CD4-positive, alpha-beta T cell treated with Interleukin-21 for 1 hour (primary cell): ENCODE measurements around the gene MMP25.
"Not testable (repeated sequence)": the region's sequence is repeated elsewhere in the genome, so short reads cannot be mapped to it uniquely, and the experiment has no call there.

Experiments
- DNase-seq: peaks from one replicate; pipeline ENCODE4 v3.0.0-alpha.2; 2020

Gene MMP25

DNA sequence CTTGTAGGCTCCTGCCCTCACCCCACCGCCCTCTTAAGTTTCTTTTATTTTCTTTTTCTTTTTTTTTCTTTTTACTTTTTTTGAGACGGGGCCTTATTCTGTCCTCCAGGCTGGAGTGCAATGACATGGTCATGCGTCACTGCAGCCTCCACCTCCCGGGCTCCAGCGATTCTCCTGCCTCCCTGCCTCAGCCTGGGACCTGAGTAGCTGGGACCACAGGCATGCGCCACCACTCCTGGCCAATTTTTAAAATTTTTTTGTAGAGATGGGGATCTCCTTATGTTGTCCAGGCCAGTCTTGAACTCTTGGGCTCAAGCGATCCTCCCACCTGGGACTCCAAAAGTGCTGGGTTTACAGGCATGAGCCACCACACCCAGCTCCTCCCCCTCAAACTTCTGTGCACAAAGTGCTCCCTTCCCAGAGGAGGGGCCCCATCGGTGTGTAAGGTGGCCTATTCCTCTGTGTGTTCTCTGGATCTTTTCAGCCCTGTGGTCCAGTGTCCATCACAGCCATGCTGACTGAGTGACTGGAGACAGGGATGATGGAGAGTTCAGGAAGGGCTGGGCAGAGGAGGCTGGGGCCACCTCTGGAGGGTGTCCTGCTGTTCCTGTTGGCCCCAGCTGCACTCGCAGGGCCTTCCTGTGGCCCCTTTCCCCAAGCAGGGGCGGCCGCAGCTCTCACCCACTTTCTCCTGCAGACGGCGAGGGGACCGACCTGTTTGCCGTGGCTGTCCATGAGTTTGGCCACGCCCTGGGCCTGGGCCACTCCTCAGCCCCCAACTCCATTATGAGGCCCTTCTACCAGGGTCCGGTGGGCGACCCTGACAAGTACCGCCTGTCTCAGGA, 10.2 kb downstream of the MMP25 start:
- DNase-seq: no peak

DNA sequence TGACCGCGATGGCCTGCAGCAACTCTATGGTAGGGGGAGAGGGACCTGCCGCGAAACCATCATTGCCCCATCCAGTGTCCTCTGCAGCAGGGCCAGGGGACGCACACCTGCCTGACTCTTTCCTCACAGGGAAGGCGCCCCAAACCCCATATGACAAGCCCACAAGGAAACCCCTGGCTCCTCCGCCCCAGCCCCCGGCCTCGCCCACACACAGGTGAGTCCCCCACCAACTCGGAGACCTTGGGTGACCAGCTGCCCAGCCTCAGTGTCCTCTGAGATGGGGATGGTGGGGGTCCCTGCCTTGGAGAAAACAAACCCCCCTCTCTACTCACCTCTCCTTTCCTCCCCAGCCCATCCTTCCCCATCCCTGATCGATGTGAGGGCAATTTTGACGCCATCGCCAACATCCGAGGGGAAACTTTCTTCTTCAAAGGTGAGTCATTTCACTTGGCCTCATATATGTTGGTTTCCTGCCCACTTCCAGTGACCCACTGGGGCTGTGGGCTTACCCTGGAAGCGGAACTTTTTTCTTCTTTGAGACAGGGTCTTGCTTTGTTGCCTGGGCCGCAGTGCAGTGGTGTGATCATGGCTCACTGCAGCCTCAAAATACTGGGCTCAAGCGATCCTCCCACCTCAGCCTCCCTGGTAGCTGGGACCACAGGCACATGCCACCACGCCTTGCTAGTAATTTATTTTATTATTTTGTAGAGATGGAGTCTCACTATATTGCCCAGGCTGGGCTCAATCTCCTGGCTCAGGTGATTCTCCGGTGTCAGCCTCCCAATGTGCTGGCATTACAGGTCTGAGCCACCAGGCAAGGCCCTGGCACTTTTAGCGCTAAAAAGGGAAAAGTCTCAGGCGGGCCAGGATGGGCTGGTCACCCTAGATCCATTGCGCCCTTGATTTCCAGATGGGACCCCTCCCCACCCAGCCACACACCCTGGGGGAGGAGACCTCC, 11.1 kb downstream of the MMP25 start:
- no peak for DNase-seq

DNA sequence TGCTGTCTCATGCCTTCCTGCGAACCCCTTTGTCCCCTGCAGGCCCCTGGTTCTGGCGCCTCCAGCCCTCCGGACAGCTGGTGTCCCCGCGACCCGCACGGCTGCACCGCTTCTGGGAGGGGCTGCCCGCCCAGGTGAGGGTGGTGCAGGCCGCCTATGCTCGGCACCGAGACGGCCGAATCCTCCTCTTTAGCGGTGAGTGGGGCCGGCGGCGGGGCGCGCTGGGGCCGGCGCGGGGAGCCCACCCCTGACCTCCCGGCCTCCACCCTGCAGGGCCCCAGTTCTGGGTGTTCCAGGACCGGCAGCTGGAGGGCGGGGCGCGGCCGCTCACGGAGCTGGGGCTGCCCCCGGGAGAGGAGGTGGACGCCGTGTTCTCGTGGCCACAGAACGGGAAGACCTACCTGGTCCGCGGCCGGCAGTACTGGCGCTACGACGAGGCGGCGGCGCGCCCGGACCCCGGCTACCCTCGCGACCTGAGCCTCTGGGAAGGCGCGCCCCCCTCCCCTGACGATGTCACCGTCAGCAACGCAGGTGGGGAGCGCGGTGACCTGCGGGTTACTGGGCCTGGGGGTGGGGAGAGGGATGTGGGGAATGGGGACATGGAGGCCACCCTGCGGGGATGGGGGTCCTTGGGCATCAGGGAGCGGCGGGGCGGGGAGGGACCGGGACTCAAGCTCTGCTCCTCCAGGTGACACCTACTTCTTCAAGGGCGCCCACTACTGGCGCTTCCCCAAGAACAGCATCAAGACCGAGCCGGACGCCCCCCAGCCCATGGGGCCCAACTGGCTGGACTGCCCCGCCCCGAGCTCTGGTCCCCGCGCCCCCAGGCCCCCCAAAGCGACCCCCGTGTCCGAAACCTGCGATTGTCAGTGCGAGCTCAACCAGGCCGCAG, 12.0 kb downstream of the MMP25 start:
- peak; percentile 56 for DNase-seq

DNA sequence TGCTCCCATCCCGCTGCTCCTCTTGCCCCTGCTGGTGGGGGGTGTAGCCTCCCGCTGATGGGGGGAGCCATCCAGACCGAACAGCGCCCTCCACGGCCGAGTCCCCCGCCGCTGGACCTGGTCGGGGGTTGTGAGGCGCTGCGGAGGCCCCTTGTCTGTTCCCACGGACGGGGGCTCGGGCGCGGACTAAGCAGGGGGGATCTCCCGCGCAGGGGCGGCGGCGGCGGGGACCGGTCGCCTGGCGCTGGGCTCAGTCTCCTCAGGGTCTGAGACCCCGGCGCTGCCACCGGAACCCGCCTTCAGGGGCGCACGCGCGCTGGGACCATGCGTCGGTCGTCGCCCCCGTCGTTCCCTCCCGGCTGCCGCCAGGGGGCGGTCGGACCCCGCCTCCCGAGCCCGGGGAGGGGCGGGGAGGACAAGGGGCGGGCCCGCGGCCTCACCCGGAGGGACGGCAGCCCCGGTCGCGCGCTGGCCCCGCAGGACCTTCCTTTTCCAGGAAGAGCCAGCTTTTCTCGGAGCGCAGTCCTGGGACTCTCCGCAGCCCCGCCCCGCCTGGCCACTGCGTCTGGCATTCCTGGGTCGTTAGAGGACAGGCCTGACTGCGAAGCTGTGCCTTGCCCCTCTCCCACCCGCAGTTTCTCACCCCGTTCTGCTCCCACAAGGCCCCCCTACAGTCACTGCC, 12.8 kb downstream of the MMP25 start:
- peak; percentile 89 for DNase-seq

DNA sequence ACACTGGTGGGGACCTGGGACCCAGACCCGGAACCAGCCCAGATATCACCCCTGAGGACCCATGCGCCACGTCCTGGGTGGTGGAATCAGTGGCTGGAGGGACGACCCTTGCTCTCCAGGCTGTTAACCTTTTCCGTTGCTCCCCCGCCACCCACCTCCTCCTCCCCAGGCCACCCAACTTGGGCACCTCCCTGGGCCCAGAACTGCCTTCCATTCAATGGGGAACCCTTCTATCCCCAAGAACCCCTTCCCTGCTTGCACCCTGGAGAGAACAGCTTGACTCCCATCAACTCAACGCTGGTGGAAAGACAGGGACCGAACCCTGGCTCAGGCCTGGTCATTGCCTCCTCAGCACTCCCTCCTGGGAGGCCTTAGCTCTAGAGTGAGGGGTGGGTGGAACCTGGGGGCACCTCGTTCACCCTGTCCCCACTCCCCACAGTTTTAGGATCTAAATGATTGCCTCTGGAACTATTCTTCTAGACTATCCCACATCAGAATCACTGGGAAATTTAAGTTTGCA, 13.4 kb downstream of the MMP25 start:
- DNase-seq: no peak

DNA sequence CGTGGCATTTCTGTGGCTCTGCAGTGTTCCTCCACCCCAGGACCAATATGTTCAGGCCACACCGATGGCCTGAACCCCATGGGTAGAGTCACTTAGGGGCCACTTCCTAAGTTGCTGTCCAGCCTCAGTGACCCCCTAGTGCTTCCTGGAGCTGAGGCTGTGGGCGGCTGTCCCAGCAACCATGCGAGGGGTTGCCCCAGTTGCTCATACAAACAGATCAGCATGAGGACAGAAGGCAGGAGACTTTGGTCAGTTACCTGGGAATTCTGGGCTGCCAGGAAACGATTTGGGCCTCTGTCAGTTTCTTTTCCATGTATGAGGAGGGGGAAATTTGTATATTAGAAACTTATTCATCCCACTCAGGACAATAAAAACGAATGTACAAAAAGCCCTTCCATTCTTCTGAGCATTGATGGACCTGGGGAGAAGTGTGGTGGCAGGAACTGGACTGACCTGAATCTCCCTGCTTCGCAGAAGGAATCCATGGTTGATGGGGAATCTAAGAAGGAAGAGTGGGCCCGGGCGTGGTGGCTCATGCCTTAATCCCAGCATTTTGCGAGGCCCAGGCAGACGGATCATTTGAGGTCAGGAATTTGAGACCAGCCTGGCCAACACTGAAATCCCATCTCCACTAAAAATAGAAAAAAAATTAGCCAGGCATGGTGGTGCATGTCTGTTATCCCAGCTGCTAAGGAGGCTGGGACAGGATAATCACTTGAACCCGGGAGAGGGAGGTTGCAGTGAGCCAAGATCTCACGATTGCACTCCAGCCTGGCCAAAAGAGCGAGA, 14.2 kb downstream of the MMP25 start:
- no peak for DNase-seq

DNA sequence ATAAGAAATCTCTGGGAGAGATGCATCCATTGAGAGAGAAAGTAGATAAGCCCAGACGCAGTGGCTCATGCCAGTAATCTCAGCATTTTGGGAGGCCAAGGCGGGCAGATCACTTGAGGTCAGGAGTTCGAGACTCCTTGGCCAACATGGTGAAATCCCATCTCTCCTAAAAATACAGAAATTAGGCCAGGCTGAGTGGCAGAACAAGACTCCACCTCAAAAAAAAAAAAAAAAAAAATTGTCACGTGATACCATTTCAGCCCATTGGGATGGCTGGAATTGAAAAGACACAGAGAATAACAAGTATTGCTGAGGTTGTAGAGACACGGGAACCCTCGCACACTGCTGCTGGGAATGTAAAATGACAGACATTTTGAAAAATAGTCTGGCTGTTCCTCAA, 16.2 kb downstream of the MMP25 start:
- DNase-seq: no peak

DNA sequence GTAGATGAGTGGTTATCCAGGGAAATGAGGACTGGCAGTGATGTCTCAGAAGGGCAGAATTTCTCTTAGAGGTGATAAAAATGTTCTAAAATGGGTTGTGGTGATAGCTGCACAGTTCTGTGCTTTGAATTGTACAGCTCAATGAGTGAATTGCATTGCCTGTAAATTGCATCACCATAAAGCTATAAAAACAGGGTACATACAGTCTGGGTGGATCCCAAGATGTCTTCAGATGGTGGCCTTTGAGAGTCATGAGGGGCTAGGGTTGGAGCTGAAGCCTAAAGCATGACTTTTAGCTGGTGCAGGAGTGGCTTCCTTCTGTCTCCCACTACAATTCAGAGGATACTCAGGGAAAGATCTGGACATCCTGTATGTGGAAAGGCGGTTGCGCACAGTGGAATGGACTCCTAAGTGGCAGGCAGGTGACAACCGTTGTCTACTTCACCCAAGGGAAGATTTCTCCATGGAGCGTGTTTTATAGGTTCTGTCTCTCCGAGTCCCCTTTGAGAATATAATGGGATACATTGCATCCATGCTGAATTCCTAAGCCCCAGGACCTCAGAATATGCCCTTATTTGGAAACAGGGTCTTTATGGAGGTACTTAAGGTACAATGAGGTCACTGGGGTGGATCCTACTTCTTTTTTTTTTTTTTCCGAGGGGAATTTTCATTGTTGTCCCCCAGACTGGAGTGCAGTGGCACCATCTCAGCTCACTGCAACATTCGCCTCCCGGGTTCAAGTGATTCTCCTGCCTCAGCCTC, 17.4 kb downstream of the MMP25 start:
- DNase-seq: no peak

DNA sequence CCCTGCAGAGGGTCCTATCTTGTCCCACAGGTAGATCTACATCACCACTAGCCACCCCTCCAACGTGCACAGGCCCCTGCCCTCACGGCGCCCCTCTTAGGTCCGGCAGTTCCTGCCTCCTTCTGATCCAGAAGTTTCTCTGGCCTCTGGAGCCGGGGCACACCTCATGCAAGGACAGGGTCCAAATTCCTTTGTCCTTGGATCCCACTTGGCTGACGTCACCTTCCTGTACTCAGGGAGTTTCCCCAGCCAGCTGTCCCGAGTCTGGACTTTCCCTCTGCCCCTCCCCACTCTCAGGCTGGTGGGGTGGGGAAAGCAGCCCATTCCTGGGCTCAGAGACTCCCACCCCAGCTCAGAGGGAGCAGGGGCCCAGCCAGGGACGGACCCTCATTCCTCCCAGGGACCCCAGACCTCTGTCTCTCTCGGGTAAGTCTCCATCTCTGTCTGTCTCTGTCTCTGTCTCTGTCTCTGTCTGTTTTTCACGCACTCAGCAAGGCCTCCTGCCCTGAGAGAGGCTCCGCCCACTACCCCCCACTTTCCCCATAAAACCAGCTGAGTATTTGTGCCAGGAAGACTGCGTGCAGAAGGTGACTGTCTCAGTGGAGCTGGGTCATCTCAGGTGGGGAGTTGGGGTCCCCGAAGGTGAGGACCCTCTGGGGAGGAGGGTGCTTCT, 18.8 kb downstream of the MMP25 start, which contains the start of gene IL32:
TSS of gene IL32 (plus strand) at position 572 of the 673 bp plus-strand sequence. CDS start 172 bp downstream, outside the sequence.
- peak; percentile 88 for DNase-seq

DNA sequence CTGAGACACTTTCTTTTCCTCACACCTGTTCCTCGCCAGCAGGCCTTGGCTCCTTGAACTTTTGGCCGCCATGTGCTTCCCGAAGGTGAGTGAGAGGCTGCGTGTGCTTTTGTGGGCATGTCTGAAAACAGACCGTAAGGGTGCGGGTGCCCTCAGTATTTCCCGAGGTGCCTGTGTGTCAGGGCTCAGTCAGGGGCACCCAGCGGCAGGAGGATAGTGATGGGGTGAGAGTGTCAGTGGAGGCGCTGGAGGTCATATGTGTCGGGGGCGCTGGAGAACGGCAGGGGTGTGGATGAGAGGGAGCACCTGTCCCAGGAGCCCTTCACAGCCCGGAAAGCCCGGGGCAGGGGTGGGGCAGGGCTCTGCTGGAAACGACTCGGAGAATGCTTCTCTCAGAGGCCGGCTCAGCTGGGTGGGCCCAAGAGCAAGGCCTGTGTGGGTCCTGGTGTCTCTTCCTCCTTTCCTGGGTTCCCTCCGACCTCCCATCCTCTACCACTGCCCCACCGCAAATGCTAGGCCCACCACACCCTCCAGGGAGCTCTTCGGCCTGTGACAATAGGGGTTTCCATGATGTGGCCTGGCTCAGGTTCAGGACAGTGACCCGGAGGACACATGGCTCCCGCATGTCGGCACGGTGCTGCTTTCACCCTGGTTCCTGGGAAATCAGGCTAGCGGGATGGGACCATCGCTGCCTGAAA, 19.5 kb downstream of the MMP25 start:
- DNase-seq: no peak

DNA sequence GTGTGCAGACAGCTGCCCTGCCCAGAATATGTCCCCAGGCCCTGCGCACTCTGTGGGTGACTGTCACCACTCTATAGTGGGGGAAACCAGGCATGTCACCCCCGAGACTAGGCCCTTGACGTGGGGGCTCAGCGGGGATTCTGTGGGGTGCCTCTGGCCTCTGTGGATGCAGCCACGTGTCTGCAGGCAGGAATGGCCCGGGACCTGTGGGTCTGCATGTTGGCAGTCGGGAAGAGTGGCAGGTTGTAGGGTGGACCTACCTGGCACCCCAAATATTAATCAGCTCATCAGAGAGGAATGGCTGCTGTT, 20.0 kb downstream of the MMP25 start:
- DNase-seq: no peak

DNA sequence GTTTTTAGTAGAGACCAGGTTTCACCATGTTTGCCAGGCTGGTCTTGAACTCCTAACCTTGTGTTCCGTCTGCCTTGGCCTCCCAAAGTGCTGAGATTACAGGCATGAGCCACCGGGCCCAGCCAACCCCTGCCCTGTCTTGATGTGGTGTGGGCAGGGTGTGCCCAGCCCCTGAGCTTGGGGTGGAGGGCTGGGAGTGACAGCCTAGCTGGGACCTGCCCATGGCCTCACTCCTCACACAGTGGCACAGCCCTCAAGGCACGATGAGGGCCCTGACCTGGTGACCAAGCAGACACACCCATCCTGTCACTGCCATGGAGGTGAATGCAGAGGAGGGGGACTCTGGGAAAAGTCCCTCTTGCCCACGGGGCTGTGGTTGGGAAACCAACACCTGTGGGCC, 22.1 kb downstream of the MMP25 start:
- peak; percentile 57 for DNase-seq

DNA sequence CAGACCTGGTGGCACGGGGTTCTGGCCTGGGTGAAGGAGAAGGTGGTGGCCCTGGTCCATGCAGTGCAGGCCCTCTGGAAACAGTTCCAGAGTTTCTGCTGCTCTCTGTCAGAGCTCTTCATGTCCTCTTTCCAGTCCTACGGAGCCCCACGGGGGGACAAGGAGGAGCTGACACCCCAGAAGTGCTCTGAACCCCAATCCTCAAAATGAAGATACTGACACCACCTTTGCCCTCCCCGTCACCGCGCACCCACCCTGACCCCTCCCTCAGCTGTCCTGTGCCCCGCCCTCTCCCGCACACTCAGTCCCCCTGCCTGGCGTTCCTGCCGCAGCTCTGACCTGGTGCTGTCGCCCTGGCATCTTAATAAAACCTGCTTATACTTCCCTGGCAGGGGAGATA, 22.8 kb downstream of the MMP25 start:
- DNase-seq: not testable (repeated sequence)

DNA sequence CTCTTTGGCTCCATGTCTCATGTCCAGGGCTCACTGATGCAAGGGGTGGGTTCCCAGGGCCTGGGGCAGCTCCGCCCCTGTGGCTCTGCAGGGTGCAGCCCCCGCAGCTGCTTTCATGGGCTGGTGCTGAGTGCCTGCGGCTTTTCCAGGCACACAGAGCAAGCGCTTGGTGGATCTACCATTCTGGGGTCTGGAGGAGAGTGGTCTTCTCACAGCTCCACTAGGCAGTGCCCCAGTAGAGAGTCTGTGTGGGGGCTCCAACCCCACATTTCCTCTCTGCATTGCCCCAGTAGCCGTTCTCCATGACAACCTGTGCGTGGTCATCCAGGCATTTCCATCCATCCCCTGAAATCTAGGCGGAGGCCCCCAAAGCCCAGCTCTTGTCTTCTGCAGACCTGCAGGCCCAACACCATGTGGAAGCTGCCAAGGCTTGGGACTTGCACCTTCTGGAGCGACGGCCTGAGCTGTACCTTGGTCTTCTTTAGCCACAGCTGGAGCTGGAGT, 24.3 kb downstream of the MMP25 start:
- DNase-seq: peak; percentile 51

DNA sequence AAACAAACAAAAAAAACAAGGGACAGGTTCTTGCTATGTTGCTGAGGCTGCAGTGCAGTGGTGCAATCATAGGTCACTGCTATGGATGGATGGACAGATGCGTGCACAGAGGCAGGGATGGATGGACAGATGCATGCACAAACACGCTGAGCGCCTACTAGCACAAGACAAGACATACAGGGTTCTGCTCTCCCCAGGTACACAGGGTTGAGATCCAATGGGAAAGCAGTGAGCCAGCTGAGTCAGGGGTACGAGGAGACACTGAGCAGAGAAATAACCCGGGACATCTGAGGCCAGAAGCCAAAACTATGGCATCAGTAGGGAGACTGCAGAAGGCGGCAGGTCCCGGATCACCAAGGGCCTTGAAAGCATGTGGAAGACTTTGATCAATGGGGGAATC, 25.3 kb downstream of the MMP25 start:
- DNase-seq: peak; percentile 35

DNA sequence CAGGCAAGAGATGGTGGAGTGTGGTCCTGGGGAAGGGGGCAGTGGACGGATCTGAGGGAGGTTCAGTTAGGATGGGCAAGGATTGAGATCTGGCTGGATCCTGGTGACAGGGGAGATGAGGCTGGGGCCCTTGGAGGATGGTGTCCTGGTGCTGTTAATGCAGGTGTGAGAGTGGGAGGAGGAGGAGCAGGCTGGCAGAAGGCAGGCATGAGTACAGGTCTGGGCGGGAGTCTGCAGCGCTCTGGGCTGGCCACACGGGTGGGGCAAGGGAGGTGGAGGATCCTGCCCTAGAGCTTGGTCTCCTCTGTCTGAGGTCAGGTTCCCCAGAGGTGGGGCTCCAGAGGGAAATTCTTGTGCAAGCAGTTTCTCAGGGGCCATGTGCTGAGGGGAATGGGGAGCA, 25.8 kb downstream of the MMP25 start:
- peak; percentile 57 for DNase-seq

DNA sequence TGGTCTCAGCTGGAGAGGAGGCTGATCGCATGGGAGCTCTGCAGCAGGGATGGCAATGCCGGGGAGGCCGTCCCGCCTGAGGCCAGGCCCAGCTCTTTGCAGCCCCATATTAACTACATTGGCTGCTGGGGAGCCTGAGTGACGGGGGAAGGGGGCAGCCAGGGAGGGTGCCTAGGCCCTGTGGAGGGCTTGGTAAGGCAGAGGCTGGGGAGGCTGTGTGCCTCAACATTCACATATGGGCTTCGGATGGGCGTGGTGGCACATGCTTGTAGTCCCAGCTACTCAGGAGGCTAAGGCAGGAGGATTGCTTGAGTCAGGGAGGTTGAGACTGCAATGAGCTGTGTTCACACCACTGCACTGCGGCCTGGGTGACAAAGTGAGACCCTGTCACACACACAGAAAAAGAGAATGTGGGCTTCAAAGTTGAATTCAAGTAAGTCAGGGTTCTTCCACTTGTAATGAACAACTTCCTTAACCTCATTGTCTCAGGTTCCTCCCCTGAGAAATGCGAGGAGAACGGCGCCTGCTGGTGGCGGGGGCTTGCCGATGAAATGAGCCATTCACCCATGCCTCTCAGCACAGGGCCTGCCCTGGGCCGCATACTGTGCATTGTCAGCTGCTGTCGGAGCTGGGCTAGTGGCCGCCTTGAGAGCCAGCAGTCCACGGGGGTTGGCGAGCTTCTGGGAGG, 26.4 kb downstream of the MMP25 start:
- DNase-seq: peak; percentile 67

DNA sequence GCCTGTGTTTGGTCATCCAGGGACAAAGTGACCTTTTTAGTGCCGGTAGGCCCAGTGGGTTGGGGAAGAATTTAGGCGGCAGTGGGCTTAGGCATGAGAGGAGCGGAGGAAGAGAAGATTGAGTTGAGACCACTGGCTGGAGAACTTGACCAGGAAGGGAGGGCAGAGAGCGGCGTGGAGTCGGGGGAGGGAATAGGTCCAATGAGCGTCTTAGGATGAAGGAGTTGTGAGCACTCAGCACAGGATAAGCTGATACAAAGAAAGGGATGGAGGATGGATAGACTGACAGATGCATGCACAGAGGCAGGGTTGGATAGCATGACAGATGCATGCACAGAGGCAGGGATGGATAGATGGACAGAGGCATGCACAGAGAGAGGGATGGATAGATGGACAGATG, 27.1 kb downstream of the MMP25 start:
- DNase-seq: no peak
